Right lobe of liver (tissue), 4 donors: ENCODE results near the gene BRK1.

Experiments used
- CTCF ChIP-seq, 4 donors: fragments of 200-600 bp in 3 of 4; fragments of 450-650 bp in 1 of 4; IDR thresholded peaks; one replicate each; pipeline versions ENCODE4 v1.5.1 to v1.8.0; 2016 to 2022; ENCODE audit warnings: antibody characterized with exemption in 4 of 4, mild to moderate bottlenecking in 2 of 4
- POLR2A ChIP-seq: fragments of 450-650 bp; IDR thresholded peaks from one replicate; pipeline ENCODE4 v1.6.1; 2017; ENCODE audit warnings: antibody characterized with exemption, mild to moderate bottlenecking
- donor health status: DM: no; HTN: no; CAD: no.
- donor health status: DM: no; HTN: no; CAD: no.
- donor health status: DM: no; HTN: yes; CAD: no.

DNA sequence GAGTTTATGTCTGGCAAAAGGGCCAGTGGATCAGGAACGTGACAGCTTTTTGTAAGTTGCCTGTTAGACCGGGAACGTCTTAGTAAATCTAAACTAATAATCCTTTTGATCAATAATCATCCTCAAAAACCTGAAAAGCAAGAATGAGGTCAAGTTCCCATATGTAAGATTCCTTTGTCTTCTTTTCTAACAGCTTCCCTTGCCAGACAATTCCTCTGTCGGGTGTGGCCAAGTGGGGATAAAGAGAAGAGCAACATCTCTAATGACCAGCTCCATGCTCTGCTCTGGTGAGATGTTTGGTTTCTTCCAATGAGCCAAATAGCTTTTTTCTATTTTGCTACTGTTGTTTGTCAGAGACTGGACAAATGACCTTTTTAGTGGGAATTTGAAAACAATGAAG, 27.2 kb upstream of the BRK1 start:
- no peak for TF ChIP-seq CTCF (IDR thresholded peaks at IDR 0.05)
- no peak for TF ChIP-seq POLR2A
